GM12872 (cell line): Measurements from ENCODE around the gene RCOR2.

Source experiments
- TF ChIP-seq, protein P1 (sequence below): IDR thresholded peaks from 3 replicates; pipeline ENCODE4 v1.5.1; 2011; ENCODE audit warnings: low read depth, mild to moderate bottlenecking, low read length, moderate library complexity; ENCODE audit not compliant: insufficient read depth

The RCOR2 gene

DNA sequence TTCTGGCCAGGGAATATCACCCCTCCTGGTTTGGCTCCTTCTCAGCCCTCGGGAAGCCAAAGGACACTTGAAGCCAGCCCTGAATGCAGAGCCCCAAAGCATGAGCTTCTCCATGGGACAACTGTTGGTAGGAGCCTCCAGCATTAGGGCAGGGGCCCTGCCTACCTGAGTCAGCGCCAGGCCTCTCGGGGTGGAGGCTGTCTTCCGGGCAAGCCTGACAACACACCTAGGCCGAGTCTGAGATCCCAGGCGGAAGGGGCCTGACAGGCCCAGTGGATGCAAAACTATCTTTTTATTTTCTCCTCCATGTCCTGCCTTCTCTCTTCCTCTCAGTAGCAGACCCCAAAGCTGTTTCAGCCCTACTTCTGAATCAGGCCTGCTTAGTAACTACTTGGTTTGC is 27.6 kb downstream of the RCOR2 start:
- TF ChIP-seq, protein P1, sequence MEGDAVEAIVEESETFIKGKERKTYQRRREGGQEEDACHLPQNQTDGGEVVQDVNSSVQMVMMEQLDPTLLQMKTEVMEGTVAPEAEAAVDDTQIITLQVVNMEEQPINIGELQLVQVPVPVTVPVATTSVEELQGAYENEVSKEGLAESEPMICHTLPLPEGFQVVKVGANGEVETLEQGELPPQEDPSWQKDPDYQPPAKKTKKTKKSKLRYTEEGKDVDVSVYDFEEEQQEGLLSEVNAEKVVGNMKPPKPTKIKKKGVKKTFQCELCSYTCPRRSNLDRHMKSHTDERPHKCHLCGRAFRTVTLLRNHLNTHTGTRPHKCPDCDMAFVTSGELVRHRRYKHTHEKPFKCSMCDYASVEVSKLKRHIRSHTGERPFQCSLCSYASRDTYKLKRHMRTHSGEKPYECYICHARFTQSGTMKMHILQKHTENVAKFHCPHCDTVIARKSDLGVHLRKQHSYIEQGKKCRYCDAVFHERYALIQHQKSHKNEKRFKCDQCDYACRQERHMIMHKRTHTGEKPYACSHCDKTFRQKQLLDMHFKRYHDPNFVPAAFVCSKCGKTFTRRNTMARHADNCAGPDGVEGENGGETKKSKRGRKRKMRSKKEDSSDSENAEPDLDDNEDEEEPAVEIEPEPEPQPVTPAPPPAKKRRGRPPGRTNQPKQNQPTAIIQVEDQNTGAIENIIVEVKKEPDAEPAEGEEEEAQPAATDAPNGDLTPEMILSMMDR: no peak

- TF ChIP-seq, protein P1: no peak
These were observed 28.5 kb downstream of the RCOR2 start for GRCh38 chr11:63888170-63889086.

GRCh38 chr11:63887386-63887999 is 29.5 kb downstream of the RCOR2 start:
- TF ChIP-seq, protein P1: no peak

DNA sequence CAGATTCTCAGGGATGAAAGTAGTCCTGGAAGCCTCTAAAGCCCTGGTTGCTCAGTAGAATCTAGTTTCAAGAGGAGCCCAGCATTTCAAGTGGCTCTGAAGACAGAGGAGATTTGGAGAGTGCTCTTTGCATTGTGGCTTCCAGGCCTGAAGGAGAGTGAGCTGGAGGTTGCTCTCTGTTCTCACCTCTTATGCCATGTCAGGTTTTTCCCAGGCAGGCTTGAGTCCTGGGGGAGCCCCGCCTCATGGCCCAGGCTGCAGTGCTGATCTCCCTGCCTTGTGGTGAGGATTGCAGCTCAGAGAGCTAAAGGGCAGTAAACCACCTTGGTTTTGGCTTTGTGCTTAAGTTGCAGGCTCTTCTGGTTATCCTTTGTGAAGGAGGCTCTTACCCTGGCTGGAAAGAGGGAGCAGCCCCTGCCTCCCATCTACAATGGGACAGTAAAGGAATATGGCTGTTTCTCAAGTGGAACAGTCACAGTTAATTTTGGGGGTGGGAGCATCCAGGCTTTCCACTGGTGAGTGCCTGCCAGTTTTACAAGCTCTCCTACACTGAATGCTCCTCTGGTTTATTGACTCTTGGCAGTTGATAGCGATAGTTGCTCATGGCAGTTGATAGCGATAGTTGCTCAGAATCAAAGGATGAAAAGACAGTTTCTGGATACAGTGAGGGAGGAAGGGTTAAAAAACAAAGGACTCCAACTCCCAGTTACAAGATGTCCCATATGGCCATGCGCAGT is 32.6 kb downstream of the RCOR2 start:
- TF ChIP-seq, protein P1: no peak

GRCh38 chr11:63883791-63884190 is 33.2 kb downstream of the RCOR2 start:
- TF ChIP-seq, protein P1: no peak

- TF ChIP-seq, protein P1: no peak
These were observed 34.3 kb downstream of the RCOR2 start for GRCh38 chr11:63882555-63883242.
